GM04503 (cell line): ENCODE results near the gene LENG9.
"Not testable (repeated sequence)": the region's sequence is repeated elsewhere in the genome, so short reads cannot be mapped to it uniquely, and the experiment has no call there.

Source experiments
- DNase-seq: peaks from one replicate; pipeline ENCODE4 v3.0.0-alpha.2; 2012; ENCODE audit warnings: low read depth

Gene LENG9

DNA sequence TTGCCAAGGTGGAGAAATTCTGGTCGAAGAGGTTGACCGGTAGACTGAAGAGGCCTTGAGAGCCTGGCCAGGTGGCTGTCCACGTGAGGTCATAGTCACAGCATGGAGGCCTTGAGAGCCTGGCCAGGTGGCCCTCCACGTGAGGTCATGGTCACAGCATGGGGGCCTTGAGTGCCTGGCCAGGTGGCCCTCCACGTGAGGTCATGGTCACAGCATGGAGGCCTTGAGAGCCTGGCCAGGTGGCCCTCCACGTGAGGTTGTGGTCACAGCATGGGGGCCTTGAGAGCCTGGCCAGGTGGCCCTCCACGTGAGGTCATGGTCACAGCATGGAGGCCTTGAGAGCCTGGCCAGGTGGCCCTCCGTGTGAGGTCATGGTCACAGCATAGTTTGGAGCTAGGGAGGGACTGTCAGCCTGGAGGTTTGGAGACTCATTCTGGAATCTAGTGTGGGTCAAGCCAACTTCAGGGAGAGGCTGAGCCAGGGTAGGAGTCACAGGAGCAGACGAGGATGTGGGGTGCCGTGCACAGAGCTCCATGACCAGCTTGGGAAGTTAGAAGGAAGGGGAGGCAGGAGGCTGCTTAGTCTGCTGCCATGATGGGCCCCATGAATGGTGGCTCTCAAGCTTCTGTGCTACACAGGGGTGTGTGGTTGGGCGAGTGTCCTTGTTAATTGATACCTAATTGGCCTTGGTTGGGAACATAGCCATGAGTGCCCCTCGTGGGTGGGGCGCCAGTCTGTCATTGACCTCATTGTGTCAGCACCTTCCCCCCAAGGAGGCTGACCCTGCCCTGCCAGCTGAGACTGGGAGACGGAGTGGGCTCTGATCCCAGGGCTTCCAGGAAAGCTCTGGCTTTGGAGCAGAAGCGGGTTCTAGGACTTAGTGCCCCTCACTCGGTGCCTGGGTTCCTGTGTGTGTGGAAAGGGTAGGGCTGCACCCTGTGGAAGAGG, 4.0 kb downstream of the LENG9 start:
- DNase-seq: no peak

DNA sequence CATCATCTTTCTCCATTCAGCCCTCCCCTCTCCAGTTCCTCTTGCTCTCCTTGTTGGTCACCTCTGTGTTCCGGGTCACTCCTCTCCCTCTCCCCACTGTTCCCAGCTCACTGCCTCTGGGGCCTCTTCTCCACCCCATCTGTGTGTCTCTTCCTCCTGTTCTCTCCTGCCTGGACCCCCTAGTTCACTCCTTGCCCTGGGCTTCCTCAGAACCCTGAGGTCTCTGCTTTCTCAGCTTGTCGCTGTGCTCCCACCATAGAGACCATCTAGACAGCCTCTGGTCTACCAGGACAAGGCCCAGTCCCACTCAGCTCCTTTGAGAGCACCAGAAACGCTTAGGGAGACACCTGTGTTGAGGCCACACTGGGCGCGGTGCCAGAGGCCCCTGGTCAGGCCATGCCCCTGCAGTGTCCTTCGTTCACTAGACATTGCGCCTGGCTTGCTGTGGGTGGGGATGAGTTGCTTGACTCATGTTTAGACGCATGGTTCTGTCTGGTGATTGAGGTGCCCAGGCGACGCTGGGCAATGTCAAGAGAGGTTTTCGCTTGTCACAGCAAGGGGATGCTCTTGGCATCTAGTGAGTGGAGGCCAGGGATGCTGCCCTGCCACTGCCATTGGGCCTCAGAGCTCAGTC, 4.8 kb downstream of the LENG9 start:
- no peak for DNase-seq

DNA sequence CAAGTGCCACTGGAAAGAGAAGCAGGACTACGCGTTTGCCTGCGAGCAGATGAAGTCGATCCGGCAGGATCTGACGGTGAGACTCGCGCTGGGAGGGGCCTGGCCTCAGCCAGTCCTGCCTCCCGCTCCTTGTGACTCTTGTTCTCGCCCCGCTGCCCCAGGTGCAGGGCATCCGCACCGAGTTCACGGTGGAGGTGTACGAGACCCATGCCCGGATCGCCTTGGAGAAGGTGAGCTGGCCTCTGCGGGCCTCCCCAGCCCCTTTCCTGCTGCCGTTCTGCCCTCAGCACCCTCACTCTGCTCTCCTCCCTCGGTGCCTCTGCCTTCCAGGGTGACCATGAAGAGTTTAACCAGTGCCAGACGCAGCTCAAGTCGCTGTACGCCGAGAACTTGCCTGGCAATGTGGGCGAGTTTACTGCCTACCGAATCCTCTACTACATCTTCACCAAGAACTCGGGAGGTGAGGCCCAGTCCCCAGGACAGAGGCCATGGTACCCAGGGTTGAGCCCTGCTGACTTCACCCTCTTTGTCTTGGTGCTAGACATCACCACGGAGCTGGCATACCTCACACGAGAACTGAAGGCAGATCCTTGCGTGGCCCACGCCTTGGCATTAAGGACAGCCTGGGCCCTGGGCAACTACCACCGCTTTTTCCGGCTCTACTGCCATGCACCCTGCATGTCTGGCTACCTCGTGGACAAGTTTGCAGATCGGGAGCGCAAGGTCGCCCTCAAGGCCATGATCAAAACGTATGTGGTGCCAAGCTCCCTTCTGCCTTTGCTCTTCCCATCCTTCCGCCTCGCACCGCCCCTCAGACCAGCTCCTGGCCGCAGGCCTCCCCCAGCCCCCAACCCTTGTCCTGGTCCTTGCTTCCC, 5.6 kb downstream of the LENG9 start:
- no peak for DNase-seq

GRCh38 chr19:54456423-54457373, 6.9 kb downstream of the LENG9 start:
- DNase-seq: no peak

- no peak for DNase-seq
Observed at GRCh38 chr19:54455786-54456422, 7.7 kb downstream of the LENG9 start.

GRCh38 chr19:54454781-54455675, 8.6 kb downstream of the LENG9 start:
- DNase-seq: no peak

DNA sequence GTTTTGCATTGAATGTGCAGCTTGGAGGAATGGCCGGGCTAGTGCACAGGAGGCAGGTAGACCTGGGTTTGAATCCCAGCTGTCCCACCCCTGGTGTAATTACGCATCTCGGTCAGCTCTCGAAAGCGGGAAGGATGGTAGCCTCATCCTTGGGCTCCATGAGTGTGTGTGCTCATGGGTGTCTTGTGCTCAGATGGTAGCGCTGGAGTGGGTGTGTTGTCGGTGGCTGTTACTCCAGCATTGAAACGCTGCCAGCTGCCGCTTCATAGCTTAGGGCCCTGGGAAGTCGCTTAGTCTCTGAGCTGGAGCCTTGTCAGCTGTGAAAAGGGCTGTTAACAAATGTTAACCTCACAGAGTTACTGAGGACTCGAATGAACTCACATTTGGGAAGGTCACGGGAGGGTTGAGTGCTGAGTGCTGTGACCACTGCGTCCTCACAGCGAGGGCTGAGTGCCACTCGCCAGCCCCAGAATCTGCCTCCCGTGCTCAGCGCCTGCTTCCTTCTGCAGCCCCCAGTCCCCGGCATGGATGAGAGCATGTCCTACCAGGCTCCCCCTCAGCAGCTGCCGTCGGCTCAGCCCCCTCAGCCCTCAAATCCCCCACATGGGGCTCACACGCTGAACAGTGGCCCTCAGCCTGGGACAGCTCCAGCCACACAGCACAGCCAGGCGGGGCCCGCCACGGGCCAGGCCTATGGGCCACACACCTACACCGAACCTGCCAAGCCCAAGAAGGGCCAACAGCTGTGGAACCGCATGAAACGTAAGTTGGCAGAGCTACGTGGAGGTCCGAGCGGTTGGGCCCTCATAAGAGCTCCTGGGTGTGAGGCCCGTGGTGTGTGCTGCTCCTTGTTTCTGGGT, 9.4 kb downstream of the LENG9 start:
- DNase-seq: no peak

DNA sequence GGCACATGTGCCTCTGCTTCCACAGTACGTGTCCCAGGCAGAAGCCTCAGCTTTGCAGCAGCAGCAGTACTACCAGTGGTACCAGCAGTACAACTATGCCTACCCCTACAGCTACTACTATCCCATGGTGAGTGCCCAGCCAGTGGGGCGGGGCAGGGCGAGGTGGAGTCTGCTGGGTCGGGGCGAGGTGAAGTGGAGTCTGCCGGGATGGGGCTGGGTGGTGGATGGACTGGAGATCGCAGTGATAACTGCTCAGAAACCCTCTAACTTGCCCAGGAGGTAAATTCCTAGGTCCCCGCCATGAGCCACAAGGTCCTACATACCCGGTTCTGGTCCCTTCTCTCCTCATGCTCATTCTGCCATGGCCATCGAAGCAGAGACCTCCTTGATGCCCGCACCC, 11.0 kb downstream of the LENG9 start:
- DNase-seq: no peak

- DNase-seq: no peak
Observed at GRCh38 chr19:54451997-54452396, 11.6 kb downstream of the LENG9 start.

GRCh38 chr19:54451331-54451871, 12.2 kb downstream of the LENG9 start:
- no peak for DNase-seq

DNA sequence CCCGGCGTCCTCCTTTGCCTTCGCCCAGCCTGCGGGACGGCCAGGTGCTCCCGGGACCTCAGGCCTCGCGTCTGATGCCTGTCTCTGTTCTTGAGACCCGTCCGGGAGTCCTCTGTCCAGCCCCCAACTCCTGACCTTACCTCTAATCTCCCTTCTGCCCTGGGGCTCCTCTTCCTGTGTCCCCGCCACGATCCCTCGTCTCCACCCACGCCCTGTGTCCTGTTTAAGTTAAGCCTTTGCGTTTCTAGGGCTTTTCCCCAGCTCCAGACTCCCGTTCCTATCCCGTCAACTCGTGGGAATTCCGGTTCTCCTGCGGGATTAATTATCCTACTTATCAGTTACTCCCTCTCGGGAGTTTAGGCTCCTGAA, 13.9 kb downstream of the LENG9 start:
- no peak for DNase-seq

- DNase-seq: peak; percentile 85
Observed at GRCh38 chr19:54448774-54449700, 14.5 kb downstream of the LENG9 start, which contains the start of gene LENG8. LENG8 (plus strand) TSS chr19:54449199; CDS start chr19:54451345, 2,146 bp downstream.

- DNase-seq: no peak
Observed at GRCh38 chr19:54448040-54448773, 15.4 kb downstream of the LENG9 start.

DNA sequence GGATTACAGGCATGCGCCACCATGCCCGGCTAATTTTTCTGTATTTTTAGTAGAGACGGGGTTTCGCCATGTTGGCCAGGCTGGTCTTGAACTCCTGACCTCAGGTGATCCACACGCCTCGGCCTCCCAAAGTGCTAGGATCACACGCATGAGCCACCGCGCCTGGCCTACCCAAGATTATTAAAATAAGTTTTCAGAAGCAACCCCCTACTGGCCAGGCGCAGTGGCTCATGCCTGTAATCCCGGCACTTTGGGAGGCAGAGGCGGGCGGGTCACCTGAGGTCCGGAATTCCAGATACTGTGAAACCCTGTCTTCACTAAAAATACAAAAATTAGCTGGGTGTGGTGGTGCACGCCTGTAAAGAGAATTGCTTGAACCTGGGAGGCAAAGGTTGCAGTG, 17.2 kb downstream of the LENG9 start:
- DNase-seq: not testable (repeated sequence)

GRCh38 chr19:54444737-54445136, 18.8 kb downstream of the LENG9 start:
- DNase-seq: no peak

DNA sequence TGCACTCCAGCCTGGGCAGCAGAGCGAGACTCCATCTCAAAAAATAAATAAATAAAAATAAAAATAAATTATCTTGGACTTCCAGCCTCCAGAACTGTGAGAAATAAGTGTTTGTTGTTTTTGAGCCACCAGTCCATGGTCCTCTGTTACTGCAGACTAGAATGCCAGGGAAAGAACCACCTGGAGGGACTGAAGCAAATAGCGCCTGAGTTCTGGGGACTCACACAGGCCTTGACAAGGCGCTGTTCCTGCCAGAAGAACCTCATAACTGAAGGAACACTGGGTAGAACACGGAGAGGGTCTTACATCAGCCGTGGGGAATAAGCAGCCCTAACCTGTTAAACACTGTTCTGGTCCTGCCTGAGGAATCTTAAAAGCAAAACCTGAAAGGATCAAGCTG, 22.9 kb downstream of the LENG9 start:
- no peak for DNase-seq
